NT2/D1 (cell line): Measurements from ENCODE around the gene TNFAIP1.

ENCODE experiments used
- SUZ12 ChIP-seq: IDR thresholded peaks from 2 replicates; pipeline ENCODE4 v1.6.1; 2011; ENCODE audit not compliant: insufficient read length, insufficient read depth; ENCODE audit errors: extremely low read depth
- YY1 ChIP-seq: IDR thresholded peaks from 2 replicates; pipeline ENCODE4 v1.6.1; 2011; ENCODE audit not compliant: insufficient read length, insufficient read depth
- ZNF274 ChIP-seq: IDR thresholded peaks from 2 replicates; pipeline ENCODE4 v1.6.1; 2011; ENCODE audit warnings: mild to moderate bottlenecking, low read depth, low read length

GRCh38 chr17:28317099-28317965 is 18.2 kb upstream of the TNFAIP1 start:
- TF ChIP-seq YY1 (no peak), ZNF274 (no peak), SUZ12 (no peak)
